HG02798 (cell line): ENCODE measurements around the gene ECHS1.
"Not testable (repeated sequence)": the region's sequence is repeated elsewhere in the genome, so short reads cannot be mapped to it uniquely, and the experiment has no call there.

Source experiments
- ATAC-seq: cut with Tn5 transposase; IDR thresholded peaks from one replicate; pipeline ENCODE4 v1.9.1; 2021; ENCODE audit warnings: mild to moderate bottlenecking; ENCODE audit not compliant: unreplicated experiment, poor library complexity

ECHS1 gene

GRCh38 chr10:133400624-133401424 lies 27.7 kb upstream of the ECHS1 start:
- peak; percentile 83 for ATAC-seq

DNA sequence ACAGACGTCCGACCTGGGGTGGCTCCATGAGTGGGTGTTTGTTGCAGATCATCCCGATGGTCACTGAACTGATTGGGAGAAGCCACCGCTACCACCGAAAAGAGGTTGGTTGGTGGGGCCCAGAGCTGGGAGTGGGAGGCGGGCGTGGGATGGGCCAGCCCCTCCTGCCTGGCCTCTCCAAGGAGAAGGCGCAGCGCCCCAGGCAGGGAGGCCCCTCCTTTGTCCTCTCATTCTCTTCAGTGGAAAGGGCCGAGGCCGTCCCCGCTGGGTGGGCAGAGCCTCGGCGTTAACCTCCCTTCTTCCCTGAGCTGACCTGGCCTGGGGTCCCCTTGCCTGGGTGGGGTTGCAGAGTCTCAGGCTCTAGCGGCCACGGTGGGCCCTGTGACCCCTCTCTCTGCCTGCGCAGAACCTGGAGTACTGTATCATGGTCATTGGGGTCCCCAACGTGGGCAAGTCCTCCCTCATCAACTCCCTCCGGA lies 26.0 kb upstream of the ECHS1 start:
- no peak for ATAC-seq

DNA sequence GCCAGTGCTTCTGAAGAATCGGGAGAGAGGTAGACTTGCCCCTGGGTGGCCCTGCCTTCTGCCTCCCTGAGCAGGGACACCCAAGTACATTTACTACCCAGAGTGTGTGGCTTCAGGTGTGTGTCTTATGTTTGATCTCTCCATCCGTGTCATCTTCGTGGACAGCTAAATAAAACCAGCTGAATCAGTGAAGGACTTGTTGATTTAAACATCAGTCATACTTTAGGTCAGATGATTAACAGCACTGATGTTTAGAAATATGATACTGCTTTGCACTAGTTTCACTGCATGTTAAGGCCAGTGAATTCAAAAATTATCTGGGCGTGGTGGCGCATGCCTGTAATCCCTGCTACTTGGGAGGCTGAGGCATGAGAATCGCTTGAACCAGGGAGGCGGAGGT lies 24.8 kb upstream of the ECHS1 start:
- no peak for ATAC-seq

GRCh38 chr10:133396035-133396624 lies 23.0 kb upstream of the ECHS1 start:
- no peak for ATAC-seq

GRCh38 chr10:133394801-133395221 lies 21.7 kb upstream of the ECHS1 start:
- no peak for ATAC-seq

DNA sequence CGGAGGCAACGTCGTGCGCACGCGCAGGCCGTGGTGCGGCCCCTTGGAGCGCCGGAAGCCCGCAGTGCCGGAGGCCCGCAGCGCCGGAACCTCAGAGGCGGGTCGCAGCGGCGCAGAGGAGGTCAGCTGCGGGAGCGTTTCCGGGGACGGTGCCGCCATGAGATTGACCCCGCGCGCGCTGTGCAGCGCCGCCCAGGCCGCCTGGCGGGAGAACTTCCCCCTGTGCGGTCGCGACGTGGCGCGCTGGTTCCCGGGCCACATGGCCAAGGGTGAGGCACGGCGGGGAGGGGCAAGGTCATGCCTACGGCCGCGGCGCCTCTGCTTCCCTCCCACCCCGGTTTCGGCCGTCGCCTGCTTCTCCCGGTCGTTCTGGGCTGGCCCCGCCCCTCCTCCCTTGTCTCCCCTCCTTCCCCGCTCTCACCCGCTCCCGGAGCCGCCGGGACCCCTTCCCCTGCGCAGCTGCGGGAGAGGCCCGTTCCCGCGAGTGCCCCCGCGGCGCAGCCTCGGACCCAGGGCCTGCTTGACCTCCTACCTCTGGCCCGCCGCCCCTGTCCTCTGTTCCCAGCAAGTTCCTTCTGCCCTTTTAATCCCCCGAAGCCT lies 21.0 kb upstream of the ECHS1 start, which contains the start of gene MTG1:
Gene MTG1 (plus strand): TSS at position 94 of the 600 bp plus-strand sequence. CDS start 64 bp downstream, at position 158.
- peak; percentile 84 for ATAC-seq

DNA sequence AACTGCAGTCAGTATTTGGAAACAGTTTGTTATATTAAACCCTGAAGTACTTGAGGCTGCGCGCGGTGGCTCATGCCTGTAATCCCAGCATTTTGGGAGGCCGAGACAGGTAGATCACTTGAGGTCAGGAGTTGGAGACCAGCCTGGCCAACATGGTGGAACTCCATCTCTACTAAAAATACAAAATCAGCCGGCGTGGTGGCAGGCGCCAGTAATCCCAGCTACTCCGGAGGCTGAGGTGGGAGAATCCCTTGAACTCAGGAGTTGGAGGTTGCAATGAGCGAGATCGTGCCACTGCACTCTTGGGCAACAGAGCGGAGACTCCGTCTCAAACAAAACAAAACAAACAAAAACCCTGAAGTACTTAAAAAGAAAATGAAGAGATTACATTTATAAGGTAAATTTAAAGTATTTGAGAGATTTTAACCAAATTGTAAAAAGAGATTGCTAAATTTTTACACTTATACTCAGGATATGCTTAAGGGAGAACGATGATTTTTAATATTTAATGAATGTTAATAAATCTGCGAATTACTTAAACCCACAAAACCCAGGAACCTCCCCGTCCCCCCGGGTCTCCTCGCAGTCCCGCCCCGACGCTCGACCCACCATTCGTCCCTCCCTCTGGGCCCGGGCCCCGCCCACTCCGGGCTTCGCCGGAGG lies 20.4 kb upstream of the ECHS1 start:
- no peak for ATAC-seq

- no peak for ATAC-seq
Measured at GRCh38 chr10:133391761-133392518, 18.8 kb upstream of the ECHS1 start.

DNA sequence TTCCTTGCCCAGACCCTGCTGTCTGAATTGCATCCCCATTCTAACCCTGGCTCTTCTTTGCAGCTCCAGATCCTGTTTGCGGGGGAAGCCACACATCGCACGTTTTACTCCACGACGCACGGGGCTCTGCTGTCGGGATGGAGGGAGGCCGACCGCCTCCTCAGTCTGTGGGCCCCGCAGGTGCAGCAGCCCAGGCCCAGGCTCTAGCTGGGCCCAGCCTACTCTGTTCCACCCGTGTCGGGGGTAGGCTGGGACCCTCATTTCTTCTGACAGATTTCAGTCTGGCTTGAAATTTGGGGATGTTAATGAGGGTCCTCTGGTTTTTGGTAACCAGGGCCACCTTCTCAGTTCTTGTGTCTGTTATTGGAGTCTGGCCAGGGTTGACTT lies 18.1 kb upstream of the ECHS1 start:
- ATAC-seq: no peak

DNA sequence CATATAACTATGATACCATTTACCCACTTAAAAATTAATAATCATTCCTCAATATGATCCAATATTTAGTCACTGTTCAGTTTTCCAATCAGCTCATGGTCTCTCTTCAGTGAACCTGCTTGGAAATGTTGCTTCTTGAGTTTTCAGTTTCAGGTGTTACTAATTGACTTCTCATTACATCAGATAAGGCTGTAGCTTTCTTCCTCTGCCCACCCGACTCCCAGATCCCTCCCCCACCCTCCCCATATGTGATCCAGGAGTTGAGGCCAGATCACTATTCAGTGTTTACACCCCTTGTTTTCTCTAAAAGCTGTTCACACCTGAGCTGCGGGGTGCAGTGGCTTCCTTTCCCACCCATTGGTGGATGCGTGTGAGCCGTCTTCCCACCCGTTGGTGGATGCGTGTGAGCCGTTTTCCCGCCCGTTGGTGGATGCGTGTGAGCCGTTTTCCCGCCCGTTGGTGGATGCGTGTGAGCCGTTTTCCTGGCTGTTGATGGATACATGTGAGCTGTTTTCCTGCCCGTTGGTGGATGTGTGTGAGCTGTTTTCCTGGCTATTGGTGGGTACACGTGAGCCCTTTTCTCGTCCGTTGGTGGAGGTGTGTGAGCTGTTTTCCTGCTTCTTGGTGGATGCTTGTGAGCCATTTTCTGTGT lies 17.6 kb upstream of the ECHS1 start:
- no peak for ATAC-seq

GRCh38 chr10:133388973-133389818 lies 16.0 kb upstream of the ECHS1 start:
- peak; percentile 84 for ATAC-seq

DNA sequence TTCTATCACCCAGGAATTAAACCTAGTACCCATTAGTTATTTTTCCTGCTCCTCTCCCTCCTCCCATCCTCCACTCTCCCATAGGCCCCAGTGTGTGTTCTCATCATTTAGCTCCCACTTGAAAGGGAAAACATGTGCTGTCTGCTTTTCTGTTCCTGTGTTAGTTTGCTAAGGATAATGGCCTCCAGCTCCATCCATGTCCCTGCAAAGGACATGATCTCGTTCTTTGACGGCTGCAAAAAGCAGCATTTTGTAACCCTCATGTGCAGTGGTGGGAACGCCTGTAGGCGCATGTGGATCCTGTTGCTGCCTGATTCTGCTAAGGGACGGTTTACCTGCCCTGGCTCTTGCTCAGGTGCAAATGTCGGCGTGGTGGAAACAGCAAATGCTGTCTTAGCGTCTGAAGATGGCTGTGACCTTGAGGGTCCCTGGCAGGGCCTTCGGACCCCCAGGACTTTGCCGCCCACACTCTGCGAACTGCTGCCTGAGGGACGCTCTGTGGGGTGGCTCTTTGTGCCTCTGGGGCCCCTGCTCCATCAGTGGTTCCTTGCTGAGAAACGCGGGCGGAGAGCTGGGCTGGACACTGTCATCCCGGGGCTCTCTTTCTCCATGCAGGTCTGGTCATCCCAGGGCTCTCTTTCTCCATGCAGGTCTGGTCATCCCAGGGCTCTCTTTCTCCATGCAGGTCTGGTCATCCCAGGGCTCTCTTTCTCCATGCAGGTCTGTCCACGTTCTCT lies 15.2 kb upstream of the ECHS1 start:
- peak; percentile 2 for ATAC-seq

DNA sequence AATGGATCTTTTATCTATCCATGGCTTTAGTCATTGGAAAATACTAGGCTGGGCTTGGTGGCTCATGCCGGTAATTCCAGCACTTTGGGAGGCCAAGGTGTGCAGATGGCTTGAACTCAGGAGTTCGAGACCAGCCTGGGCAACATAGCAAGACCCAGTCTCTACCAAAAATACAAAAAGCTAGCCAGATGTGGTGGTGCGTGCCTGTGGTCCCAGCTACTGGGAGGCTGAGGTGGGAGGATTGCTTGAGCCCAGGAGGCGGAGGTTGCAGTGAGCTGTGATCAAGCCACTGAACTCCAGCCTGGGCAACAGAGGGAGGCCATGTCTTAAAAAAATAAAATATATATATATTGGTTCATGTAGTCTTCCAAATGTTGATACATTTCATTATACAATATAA lies 13.8 kb upstream of the ECHS1 start:
- ATAC-seq: not testable (repeated sequence)

DNA sequence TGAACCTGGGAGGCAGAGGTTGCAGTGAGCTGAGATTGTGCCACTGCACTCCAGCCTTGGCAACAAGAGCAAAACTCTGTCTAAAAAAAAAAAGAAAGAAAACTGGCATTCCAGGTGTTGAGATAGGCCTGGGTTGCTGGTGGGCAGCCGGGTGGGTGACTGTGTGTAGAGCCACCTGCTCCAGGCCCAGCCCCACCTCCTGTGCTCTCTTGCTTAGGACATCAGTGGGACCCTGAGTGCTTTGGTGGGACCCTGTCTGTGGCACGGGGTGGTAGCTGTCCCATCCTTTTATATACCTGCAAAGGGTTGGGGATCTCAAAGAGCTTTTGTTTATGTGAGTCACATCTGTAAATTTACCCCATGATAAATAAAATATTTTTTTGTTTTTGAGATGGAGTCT lies 12.1 kb upstream of the ECHS1 start:
- no peak for ATAC-seq

DNA sequence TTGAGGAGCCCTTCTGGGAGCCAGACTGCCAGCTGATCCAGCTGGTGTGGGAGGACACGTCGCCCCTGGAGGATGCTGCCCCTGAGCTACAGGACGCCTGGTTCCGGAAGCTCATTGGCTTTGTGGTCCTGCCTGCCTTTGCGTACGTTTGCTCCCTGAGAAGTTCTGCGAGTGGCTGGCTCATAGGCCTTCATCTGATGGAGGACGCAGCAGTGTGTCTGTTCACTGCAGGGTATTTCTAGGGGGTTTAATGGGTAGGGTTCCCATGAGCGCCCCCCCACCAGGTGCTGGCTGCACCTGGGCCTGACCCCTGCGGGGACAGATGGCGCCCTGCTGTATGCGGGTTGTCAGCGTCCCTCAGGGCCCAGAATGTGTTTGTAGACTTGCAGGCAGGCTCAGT lies 10.9 kb upstream of the ECHS1 start:
- no peak for ATAC-seq

GRCh38 chr10:133383551-133383950 lies 10.4 kb upstream of the ECHS1 start:
- no peak for ATAC-seq

DNA sequence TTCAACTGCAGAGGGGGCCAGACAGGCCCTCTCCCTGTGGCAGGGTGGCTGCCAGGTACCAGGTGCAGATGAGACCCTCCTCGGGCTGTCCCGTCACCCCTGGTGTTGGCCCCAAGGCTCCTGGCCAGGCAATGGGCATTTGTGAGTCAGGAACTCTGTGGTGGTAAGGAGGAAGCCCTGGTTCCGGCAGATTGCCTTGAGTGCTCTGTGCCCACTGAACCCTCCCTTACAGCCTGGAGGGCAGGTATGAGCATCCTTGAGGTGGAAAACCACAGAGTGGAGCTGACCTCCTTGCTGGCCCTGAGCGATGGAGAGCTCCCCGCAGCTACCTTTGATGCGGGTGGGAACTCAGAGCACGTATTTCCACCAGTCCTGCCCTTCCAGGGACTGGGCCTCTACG lies 7.9 kb upstream of the ECHS1 start:
- no peak for ATAC-seq
